ENCODE results near the gene ZNF2. TPM values are rescaled to one million over a fixed set of nuclear protein-coding genes. Genes with fewer than 3 reads are reported as not detected.

ZNF2 gene
- total RNA-seq, 1 experiment from 2014 or later, result 2.4 TPM

- H3K4me3 Mint-ChIP-seq, result no peak overlapping the region
- H3K9me3 Mint-ChIP-seq, result no peaks in the 10 kb centered on the region; the same call in 1 of the 2 replicates
- TF ChIP-seq AFF4 (CRISPR knock-in tag; IDR thresholded peaks at IDR 0.05; ENCODE audit: borderline replicate concordance) (no peak), IRF2 (CRISPR knock-in tag; IDR thresholded peaks at IDR 0.05; ENCODE audit: borderline replicate concordance, low read depth) (no peak), ZSCAN18 (CRISPR knock-in tag; IDR thresholded peaks at IDR 0.05) (no peak), PRRX2 (CRISPR knock-in tag; IDR thresholded peaks at IDR 0.05) (no peak), CREB1 (CRISPR knock-in tag; IDR thresholded peaks at IDR 0.05) (no peak), PRDM15 (CRISPR knock-in tag; IDR thresholded peaks at IDR 0.05) (no peak), NFYB (CRISPR knock-in tag; conservative IDR thresholded peaks at IDR 0.05; ENCODE audit: low read depth) (no peak), TEAD4 (CRISPR knock-in tag; IDR thresholded peaks at IDR 0.05) (no peak), NR1H2 (CRISPR knock-in tag; IDR thresholded peaks at IDR 0.05) (no peak), ETV6 (CRISPR knock-in tag; IDR thresholded peaks at IDR 0.05) (no peak), ZNF416 (CRISPR knock-in tag; IDR thresholded peaks at IDR 0.05) (no peak), ZNF671 (CRISPR knock-in tag; IDR thresholded peaks at IDR 0.05) (no peak), TCF7 (CRISPR knock-in tag; IDR thresholded peaks at IDR 0.05; ENCODE audit: low read depth) (no peak), KAT7 (CRISPR knock-in tag; IDR thresholded peaks at IDR 0.05; ENCODE audit: borderline replicate concordance) (no peak), RORB (CRISPR knock-in tag; IDR thresholded peaks at IDR 0.05) (no peak), STAT6 (CRISPR knock-in tag; conservative IDR thresholded peaks at IDR 0.05; ENCODE audit: low read depth) (no peak), FOXK1 (CRISPR knock-in tag; IDR thresholded peaks at IDR 0.05) (no peak), CDX4 (CRISPR knock-in tag; IDR thresholded peaks at IDR 0.05; ENCODE audit: borderline replicate concordance) (no peak), GABPB1 (CRISPR knock-in tag; IDR thresholded peaks at IDR 0.05) (no peak)
- H3K27ac Mint-ChIP-seq, result no peak overlapping the region
- no peak for ATAC-seq
- DNase-seq (ENCODE audit: low spot score), result no peak
- CTCF ChIA-PET, result interaction anchor here (0.6 kb wide), 1 partner anchor 92 kb away, joined by 3 read pairs; no protein-coding TSS in a partner anchor
- POLR2A ChIA-PET, result interaction anchor here (0.6 kb wide), 1 partner anchor 22 kb away, joined by 4 read pairs; no protein-coding TSS in a partner anchor
- H3K4me1 Mint-ChIP-seq, result no peaks in the 10 kb centered on the region
- peaks cover 18% of the 10 kb centered on the region for H3K36me3 Mint-ChIP-seq
- H3K27me3 Mint-ChIP-seq (ENCODE audit: low read depth), result peaks cover 9% of the 10 kb centered on the region; the same call in 1 of the 2 replicates
Observed at GRCh38 chr2:95185197-95185596, 19.6 kb downstream of the ZNF2 start.
